K562 (cell line): Measurements from ENCODE around the gene CDC42EP5. TPM values are rescaled to one million over a fixed set of nuclear protein-coding genes. Genes with fewer than 3 reads are reported as not detected.

Experiments
- BCOR ChIP-seq: fragments of 450-650 bp; IDR thresholded peaks from 2 replicates; pipeline ENCODE4 v1.6.1; 2016
- CBFA2T3 ChIP-seq: fragments of 450-650 bp; IDR thresholded peaks from 2 replicates; pipeline ENCODE4 v1.6.1; 2017
- DPF2 ChIP-seq: fragments of 450-650 bp; IDR thresholded peaks from 2 replicates; pipeline ENCODE4 v1.6.1; 2016
- EZH2 ChIP-seq: IDR thresholded peaks from 2 replicates; pipeline ENCODE4 v1.6.1; 2012; ENCODE audit warnings: low read depth, mild to moderate bottlenecking, inconsistent platforms, low read length, borderline replicate concordance
- HDAC1 ChIP-seq, 2 experiments: fragments of 450-650 bp; IDR thresholded peaks; 2 replicates each; pipeline ENCODE4 v1.6.1; 2016 to 2017; ENCODE audit warnings: inconsistent platforms in 1 of 2, mild to moderate bottlenecking in 1 of 2, moderate library complexity in 1 of 2
- HLTF ChIP-seq: fragments of 450-650 bp; IDR thresholded peaks from 2 replicates; pipeline ENCODE4 v1.6.1; 2016
- KDM1A ChIP-seq, 2 experiments: fragments of 450-650 bp; IDR thresholded peaks; 2 replicates each; pipeline ENCODE4 v1.6.1; 2016; ENCODE audit warnings: mild to moderate bottlenecking in 2 of 2
- LCOR ChIP-seq: sonication (generic); formaldehyde crosslinking; IDR thresholded peaks from 2 replicates; pipeline ENCODE4 v1.8.0; 2022; ENCODE audit warnings: mild to moderate bottlenecking, missing genetic modification reagents
- MCM2 ChIP-seq: fragments of 450-650 bp; IDR thresholded peaks from 2 replicates; pipeline ENCODE4 v1.6.1; 2017; ENCODE audit warnings: low read depth, mild to moderate bottlenecking
- PHB ChIP-seq: fragments of 250-450 bp; sonication (Bioruptor Pico); IDR thresholded peaks from 2 replicates; pipeline ENCODE4 v1.5.0; 2021
- PYGO2 ChIP-seq: fragments of 450-650 bp; IDR thresholded peaks from 2 replicates; pipeline ENCODE4 v1.6.1; 2016; ENCODE audit warnings: mild to moderate bottlenecking, missing genetic modification characterization, moderate library complexity, missing compliant biosample characterization
- RBM25 ChIP-seq: fragments of 200-400 bp; formaldehyde crosslinking; IDR thresholded peaks from 2 replicates; pipeline ENCODE4 v1.6.1; 2018; ENCODE audit warnings: low read length, low read depth, moderate library complexity; ENCODE audit not compliant: severe bottlenecking
- SIX5 ChIP-seq, 2 experiments: IDR thresholded peaks; 2 replicates each; pipeline ENCODE4 v1.6.1; 2011; ENCODE audit warnings: low read length in 2 of 2, borderline replicate concordance in 1 of 2, low read depth in 1 of 2, mild to moderate bottlenecking in 1 of 2, moderate library complexity in 1 of 2; ENCODE audit not compliant: insufficient read depth in 1 of 2
- SMAD4 ChIP-seq: fragments of 250-450 bp; sonication (Bioruptor Pico); conservative IDR thresholded peaks from 2 replicates; pipeline ENCODE4 v1.8.0; 2021; ENCODE audit warnings: inconsistent platforms, mild to moderate bottlenecking, moderate library complexity
- SMARCE1 ChIP-seq: fragments of 450-650 bp; IDR thresholded peaks from 2 replicates; pipeline ENCODE4 v1.7.1; 2016; ENCODE audit warnings: mild to moderate bottlenecking
- YY1 ChIP-seq, 3 experiments: IDR thresholded peaks; 2 replicates each; pipeline ENCODE4 v1.6.1; 2011; ENCODE audit warnings: low read length in 2 of 3, mild to moderate bottlenecking in 2 of 3, moderate library complexity in 2 of 3, borderline replicate concordance in 1 of 3, control low read depth in 1 of 3, low read depth in 1 of 3; ENCODE audit not compliant: insufficient read depth in 3 of 3, insufficient replicate concordance in 2 of 3, control insufficient read depth in 1 of 3, insufficient read length in 1 of 3; ENCODE audit errors: extremely low read depth in 1 of 3
- ZNF263 ChIP-seq: sonication (generic); formaldehyde crosslinking; IDR thresholded peaks from 2 replicates; pipeline ENCODE4 v1.8.0; 2022; ENCODE audit warnings: mild to moderate bottlenecking, missing genetic modification reagents, borderline replicate concordance
- ZNF282 ChIP-seq: sonication (generic); formaldehyde crosslinking; IDR thresholded peaks from 2 replicates; pipeline ENCODE4 v1.8.1; 2023; ENCODE audit warnings: missing genetic modification reagents
- ZNF398 ChIP-seq: fragments of 250-450 bp; sonication (Bioruptor Pico); IDR thresholded peaks from 2 replicates; pipeline ENCODE4 v1.8.0; 2021; ENCODE audit warnings: moderate library complexity, mild to moderate bottlenecking, inconsistent platforms
- ZNF512 ChIP-seq: IDR thresholded peaks from 2 replicates; pipeline ENCODE4 v1.6.1; 2016; ENCODE audit warnings: missing genetic modification characterization, missing compliant biosample characterization
- ZNF583 ChIP-seq: fragments of 250-450 bp; sonication (Bioruptor Pico); IDR thresholded peaks from 2 replicates; pipeline ENCODE4 v1.4.0; 2020
- ZNF695 ChIP-seq: fragments of 450-650 bp; formaldehyde crosslinking; IDR thresholded peaks from 2 replicates; pipeline ENCODE4 v1.4.0; 2020; ENCODE audit warnings: mild to moderate bottlenecking, moderate library complexity
- ZNF778 ChIP-seq: fragments of 450-650 bp; formaldehyde crosslinking; IDR thresholded peaks from 2 replicates; pipeline ENCODE4 v1.4.0; 2020; ENCODE audit warnings: mild to moderate bottlenecking, moderate library complexity
- ZSCAN29 ChIP-seq: fragments of 450-650 bp; IDR thresholded peaks from 2 replicates; pipeline ENCODE4 v1.6.1; 2017
- polyA plus RNA-seq, 8 experiments: library from polyadenylated mRNA; depleted of rRNA in 4 of 8; stranded (reverse) in 5 of 8; unstranded in 3 of 8; fragments of >200 nt; fragmentation: Nextera tagmentation in 2 of 8; fragmentation: Illumina TruSeq in 1 of 8; extraction: Ambion mirVana in 2 of 8; extraction: Trizol in 1 of 8; gene quantifications; 2 replicates each; pipeline versions ENCODE4 v1.2.1 to v1.2.3, GENCODE V29; 2011 to 2014; ENCODE audit warnings: inconsistent platforms in 1 of 8, missing spikeins in 1 of 8
- total RNA-seq, 7 experiments: library from RNA; depleted of rRNA in 6 of 7; stranded (reverse); fragments of >200 nt in 6 of 7; fragmentation: Illumina TruSeq in 2 of 7; extraction: Trizol in 2 of 7; gene quantifications; 2 replicates each; pipeline versions ENCODE4 v1.2.1 to v1.2.3, GENCODE V29; 2011 to 2021; ENCODE audit warnings: low replicate concordance in 1 of 7
- TF ChIP-seq, protein P1 (sequence below): sonication (generic); formaldehyde crosslinking; IDR thresholded peaks from 2 replicates; pipeline ENCODE4 v1.5.0; 2020; ENCODE audit warnings: missing genetic modification reagents
- TF ChIP-seq, protein P2 (sequence below): sonication (generic); formaldehyde crosslinking; IDR thresholded peaks from 2 replicates; pipeline ENCODE4 v1.8.1; 2023; ENCODE audit warnings: mild to moderate bottlenecking, missing genetic modification reagents

Gene CDC42EP5
- total and polyA plus RNA-seq, 9 of the 15 experiments (the other 6 are each of a cell fraction or from before 2014, with no cell fraction given): 0.15 to 0.38 TPM; not detected in 7

DNA sequence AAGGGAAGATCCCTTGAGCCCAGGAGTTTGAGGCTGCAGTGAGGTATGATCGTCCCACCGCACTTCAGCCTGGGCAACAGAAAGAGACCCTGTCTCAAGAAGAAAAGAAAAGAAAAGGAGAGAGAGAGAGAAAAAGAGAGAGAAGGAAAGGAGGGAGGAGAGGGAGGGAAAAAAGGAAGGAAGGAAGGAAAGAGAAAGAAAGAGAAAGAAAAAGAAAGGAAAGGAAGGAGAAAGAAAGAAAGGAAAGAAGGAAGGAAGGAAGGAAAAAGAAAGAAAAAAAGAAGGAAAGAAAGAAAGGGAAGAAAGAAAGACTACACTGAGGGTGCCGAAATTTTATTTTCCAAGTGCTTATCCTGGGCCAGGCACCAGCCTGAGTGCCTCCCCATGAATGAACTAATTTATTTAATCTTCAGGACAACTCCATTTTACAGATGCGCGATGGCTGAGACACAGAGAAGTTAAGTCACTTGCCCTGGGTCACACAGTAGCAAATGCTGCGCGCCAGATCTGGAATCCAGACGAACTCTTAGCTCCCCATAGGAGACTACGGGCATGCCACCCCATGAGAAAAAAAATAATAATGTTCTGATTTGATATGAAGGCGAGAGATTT, 2.7 kb downstream of the CDC42EP5 start (continued):
- TF ChIP-seq, protein P1, sequence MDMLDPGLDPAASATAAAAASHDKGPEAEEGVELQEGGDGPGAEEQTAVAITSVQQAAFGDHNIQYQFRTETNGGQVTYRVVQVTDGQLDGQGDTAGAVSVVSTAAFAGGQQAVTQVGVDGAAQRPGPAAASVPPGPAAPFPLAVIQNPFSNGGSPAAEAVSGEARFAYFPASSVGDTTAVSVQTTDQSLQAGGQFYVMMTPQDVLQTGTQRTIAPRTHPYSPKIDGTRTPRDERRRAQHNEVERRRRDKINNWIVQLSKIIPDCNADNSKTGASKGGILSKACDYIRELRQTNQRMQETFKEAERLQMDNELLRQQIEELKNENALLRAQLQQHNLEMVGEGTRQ (CRISPR knock-in tag): no peak
- no peak for TF ChIP-seq ZNF695 (CRISPR knock-in tag)
- TF ChIP-seq HDAC1 (IDR thresholded peaks at IDR 0.05): 0 out of 4 replicates have a peak, but pooled peaks of 1 of the 2 experiments have one; percentile 16
- peak; percentile 92 for TF ChIP-seq RBM25
- TF ChIP-seq YY1 (IDR thresholded peaks at IDR 0.05; ENCODE audit: borderline replicate concordance in 1 of 3, control insufficient read depth in 1 of 3, extremely low read depth in 1 of 3, insufficient read depth in 3 of 3, insufficient read length in 1 of 3, insufficient replicate concordance in 2 of 3, low read depth in 1 of 3, low read length in 2 of 3): no peak
- TF ChIP-seq MCM2: no peak
- TF ChIP-seq, protein P2, sequence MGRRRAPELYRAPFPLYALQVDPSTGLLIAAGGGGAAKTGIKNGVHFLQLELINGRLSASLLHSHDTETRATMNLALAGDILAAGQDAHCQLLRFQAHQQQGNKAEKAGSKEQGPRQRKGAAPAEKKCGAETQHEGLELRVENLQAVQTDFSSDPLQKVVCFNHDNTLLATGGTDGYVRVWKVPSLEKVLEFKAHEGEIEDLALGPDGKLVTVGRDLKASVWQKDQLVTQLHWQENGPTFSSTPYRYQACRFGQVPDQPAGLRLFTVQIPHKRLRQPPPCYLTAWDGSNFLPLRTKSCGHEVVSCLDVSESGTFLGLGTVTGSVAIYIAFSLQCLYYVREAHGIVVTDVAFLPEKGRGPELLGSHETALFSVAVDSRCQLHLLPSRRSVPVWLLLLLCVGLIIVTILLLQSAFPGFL (CRISPR knock-in tag): no peak
- no peak for TF ChIP-seq HLTF
- no peak for TF ChIP-seq CBFA2T3
- TF ChIP-seq DPF2: no peak
- no peak for TF ChIP-seq ZNF263
- TF ChIP-seq ZNF583 (CRISPR knock-in tag): no peak
- TF ChIP-seq SIX5 (IDR thresholded peaks at IDR 0.05; ENCODE audit: borderline replicate concordance in 1 of 2, insufficient read depth in 1 of 2, low read depth in 1 of 2, low read length in 2 of 2): no peak
- TF ChIP-seq ZNF398 (CRISPR knock-in tag): no peak
- no peak for TF ChIP-seq ZNF282 (CRISPR knock-in tag)
- TF ChIP-seq KDM1A (IDR thresholded peaks at IDR 0.05): 0 out of 4 replicates have a peak, but pooled peaks of 1 of the 2 experiments have one; percentile 20
- TF ChIP-seq LCOR (CRISPR knock-in tag): no peak
- TF ChIP-seq BCOR: peak; percentile 52; the same call in 1 of the 2 replicates
- TF ChIP-seq ZNF778 (CRISPR knock-in tag): no peak
- no peak for TF ChIP-seq SMARCE1
- TF ChIP-seq PYGO2 (tag): no peak
- peak; percentile 96 for TF ChIP-seq ZNF512
- no peak for TF ChIP-seq ZSCAN29
- no peak for TF ChIP-seq PHB (CRISPR knock-in tag)
- TF ChIP-seq EZH2: no peak
- no peak for TF ChIP-seq SMAD4 (CRISPR knock-in tag)
